Measurements from ENCODE around the gene LPIN3.

LPIN3 gene

GRCh38 chr20:41373251-41373783 lies 32.7 kb downstream of the LPIN3 start:
- H3K36me3 Mint-ChIP-seq (ENCODE audit: insufficient read depth): no peaks in the 10 kb centered on the region
- H3K4me3 Mint-ChIP-seq: no peak overlapping the region
- H3K4me1 Mint-ChIP-seq (ENCODE audit: low read depth in 2 of 2): no peaks in the 10 kb centered on the region
- peaks cover 65 to 91% of the 10 kb centered on the region in 2 donors for H3K27me3 Mint-ChIP-seq
- no peaks in the 10 kb centered on the region for H3K9me3 Mint-ChIP-seq
- no peak overlapping the region for H3K27ac Mint-ChIP-seq
- DNase-seq (no peak), ATAC-seq (replicated peaks) (no peak)

DNA sequence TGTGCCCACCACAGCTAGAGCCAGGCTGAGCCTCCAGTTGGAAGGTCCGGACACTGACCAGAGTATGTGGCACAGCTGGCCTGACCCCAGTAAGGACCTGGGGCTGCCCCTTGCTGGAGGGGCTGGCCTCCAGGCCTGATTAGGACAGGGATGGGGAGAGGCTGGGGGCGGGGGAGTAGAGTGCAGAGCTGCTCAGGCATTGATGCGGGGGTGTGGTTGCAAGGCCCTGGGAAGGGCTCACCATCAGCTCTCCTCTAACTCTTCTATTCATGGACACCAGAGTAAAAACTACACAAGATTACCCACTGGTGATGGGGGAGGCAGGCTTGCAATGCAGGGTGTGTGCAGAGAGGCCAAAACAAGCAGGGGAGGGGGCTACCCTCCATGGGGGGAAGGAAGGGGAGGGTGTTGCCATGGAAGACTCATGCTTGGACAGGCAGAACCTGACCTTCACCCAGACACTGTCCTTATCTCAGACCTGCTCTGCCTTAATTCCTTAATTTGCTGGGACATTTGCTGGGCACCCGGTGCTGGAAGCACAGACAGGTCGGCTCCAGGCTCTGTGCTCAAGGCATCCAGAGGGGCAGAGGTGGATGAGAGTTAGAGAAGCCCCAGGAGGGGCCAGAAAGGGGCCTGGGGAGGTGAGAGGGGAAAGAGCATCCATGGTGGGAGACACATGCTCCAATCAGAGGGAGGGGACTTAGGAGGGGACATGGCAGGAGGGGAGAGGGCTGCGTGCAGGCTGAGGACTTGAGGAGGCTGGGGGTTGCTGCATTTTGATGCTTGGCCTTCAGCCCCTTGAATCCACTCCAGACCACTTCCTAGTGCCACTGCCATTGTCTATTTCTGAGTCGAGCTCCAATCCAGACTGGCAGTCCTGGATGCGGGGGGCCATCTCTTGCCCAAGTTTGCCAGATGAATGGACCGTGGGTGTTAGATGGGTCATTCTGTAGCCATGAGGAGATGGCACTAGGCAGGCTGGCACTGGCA lies 33.6 kb downstream of the LPIN3 start:
- Mint-ChIP-seq H3K36me3 (ENCODE audit: insufficient read depth) (no peaks in the 10 kb centered on the region), H3K27ac (no peak overlapping the region), H3K9me3 (no peaks in the 10 kb centered on the region), H3K4me3 (no peak overlapping the region), H3K27me3 (peaks cover 64 to 86% of the 10 kb centered on the region in 2 donors), H3K4me1 (ENCODE audit: low read depth in 2 of 2) (no peaks in the 10 kb centered on the region)
- no peak for DNase-seq
- ATAC-seq (replicated peaks): no peak

- no peaks in the 10 kb centered on the region for H3K9me3 Mint-ChIP-seq
- peaks cover 70 to 85% of the 10 kb centered on the region in 2 donors for H3K27me3 Mint-ChIP-seq
- no peak overlapping the region for H3K4me3 Mint-ChIP-seq
- no peak overlapping the region for H3K27ac Mint-ChIP-seq
- no peaks in the 10 kb centered on the region for H3K36me3 Mint-ChIP-seq (ENCODE audit: insufficient read depth)
- ATAC-seq (replicated peaks) (no peak), DNase-seq (no peak)
- H3K4me1 Mint-ChIP-seq (ENCODE audit: low read depth in 2 of 2): peaks cover 0 to 2% of the 10 kb centered on the region in 2 donors
Measured at GRCh38 chr20:41375846-41376245, 35.2 kb downstream of the LPIN3 start.

DNA sequence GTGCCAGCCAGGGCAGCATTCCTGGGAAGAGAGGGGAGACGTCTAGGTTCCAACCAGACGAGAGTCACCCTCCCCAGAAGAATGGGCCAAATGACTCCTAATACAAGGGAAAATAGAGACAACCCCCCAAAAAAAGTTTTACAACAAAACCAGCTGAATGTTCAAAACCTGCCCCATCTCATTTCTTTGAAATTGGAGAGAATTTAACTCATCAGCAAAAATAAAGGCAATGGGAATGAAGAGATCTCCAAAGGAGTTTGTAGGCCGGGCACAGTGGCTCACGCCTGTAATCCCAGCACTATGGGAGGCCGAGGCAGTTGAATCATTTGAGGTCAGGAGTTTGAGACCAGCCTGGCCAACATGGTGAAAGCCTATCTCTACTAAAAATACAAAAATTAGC lies 35.7 kb downstream of the LPIN3 start:
- DNase-seq: no peak
- no peaks in the 10 kb centered on the region for H3K9me3 Mint-ChIP-seq
- no peaks in the 10 kb centered on the region for H3K36me3 Mint-ChIP-seq (ENCODE audit: insufficient read depth)
- ATAC-seq (replicated peaks): no peak
- peaks cover 70 to 85% of the 10 kb centered on the region in 2 donors for H3K27me3 Mint-ChIP-seq
- H3K4me1 Mint-ChIP-seq (ENCODE audit: low read depth in 2 of 2): peaks cover 0 to 3% of the 10 kb centered on the region in 2 donors
- no peak overlapping the region for H3K27ac Mint-ChIP-seq
- H3K4me3 Mint-ChIP-seq: no peak overlapping the region

GRCh38 chr20:41377275-41377674 lies 36.7 kb downstream of the LPIN3 start:
- Mint-ChIP-seq H3K27me3 (peaks cover 69 to 82% of the 10 kb centered on the region in 2 donors), H3K4me3 (no peak overlapping the region)
- no peak for ATAC-seq (replicated peaks)

DNA sequence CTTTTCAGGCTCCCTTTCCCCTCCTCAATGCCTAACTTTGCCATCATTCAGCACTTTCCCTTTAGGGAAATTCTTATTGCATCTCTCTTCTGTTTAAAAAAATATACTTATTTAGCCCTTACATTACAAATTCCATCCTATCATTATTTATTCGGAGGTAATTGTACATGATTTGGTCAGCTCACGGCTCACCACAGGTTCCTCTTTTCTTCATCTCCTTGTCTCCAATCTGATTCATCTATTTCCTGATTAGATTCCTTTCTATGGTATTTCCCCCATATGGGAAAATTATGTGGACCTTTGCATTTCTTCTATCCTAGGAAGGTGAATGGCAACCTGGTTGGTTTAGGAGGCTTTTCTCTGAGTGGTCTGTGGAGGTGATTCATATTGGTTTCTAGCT lies 38.9 kb downstream of the LPIN3 start:
- H3K4me3 Mint-ChIP-seq: no peak overlapping the region
- no peaks in the 10 kb centered on the region for H3K9me3 Mint-ChIP-seq
- H3K36me3 Mint-ChIP-seq (ENCODE audit: insufficient read depth): peaks cover 3% of the 10 kb centered on the region
- H3K27ac Mint-ChIP-seq: no peak overlapping the region
- H3K27me3 Mint-ChIP-seq: peaks cover 59 to 79% of the 10 kb centered on the region in 2 donors
- H3K4me1 Mint-ChIP-seq (ENCODE audit: low read depth in 2 of 2): peaks cover 0 to 3% of the 10 kb centered on the region in 2 donors
- DNase-seq: no peak
- ATAC-seq (replicated peaks): no peak

More at GRCh38 chr20:41377275-41377674, 36.7 kb downstream of the LPIN3 start:
- H3K9me3 Mint-ChIP-seq: no peaks in the 10 kb centered on the region
- H3K27ac Mint-ChIP-seq: no peak overlapping the region
- no peak for DNase-seq
- peaks cover 0 to 3% of the 10 kb centered on the region in 2 donors for H3K4me1 Mint-ChIP-seq (ENCODE audit: low read depth in 2 of 2)
- peaks cover 3% of the 10 kb centered on the region for H3K36me3 Mint-ChIP-seq (ENCODE audit: insufficient read depth)

GRCh38 chr20:41380551-41381193 lies 40.1 kb downstream of the LPIN3 start:
- DNase-seq (no peak), ATAC-seq (replicated peaks) (no peak)
- Mint-ChIP-seq H3K36me3 (ENCODE audit: insufficient read depth) (peaks cover 3% of the 10 kb centered on the region), H3K27ac (no peak overlapping the region), H3K4me3 (no peak overlapping the region), H3K27me3 (peaks cover 56 to 75% of the 10 kb centered on the region in 2 donors), H3K4me1 (ENCODE audit: low read depth in 2 of 2) (peaks cover 0 to 3% of the 10 kb centered on the region in 2 donors), H3K9me3 (no peaks in the 10 kb centered on the region)

GRCh38 chr20:41382791-41383305 lies 42.2 kb downstream of the LPIN3 start:
- no peak for DNase-seq
- ATAC-seq (replicated peaks): no peak

DNA sequence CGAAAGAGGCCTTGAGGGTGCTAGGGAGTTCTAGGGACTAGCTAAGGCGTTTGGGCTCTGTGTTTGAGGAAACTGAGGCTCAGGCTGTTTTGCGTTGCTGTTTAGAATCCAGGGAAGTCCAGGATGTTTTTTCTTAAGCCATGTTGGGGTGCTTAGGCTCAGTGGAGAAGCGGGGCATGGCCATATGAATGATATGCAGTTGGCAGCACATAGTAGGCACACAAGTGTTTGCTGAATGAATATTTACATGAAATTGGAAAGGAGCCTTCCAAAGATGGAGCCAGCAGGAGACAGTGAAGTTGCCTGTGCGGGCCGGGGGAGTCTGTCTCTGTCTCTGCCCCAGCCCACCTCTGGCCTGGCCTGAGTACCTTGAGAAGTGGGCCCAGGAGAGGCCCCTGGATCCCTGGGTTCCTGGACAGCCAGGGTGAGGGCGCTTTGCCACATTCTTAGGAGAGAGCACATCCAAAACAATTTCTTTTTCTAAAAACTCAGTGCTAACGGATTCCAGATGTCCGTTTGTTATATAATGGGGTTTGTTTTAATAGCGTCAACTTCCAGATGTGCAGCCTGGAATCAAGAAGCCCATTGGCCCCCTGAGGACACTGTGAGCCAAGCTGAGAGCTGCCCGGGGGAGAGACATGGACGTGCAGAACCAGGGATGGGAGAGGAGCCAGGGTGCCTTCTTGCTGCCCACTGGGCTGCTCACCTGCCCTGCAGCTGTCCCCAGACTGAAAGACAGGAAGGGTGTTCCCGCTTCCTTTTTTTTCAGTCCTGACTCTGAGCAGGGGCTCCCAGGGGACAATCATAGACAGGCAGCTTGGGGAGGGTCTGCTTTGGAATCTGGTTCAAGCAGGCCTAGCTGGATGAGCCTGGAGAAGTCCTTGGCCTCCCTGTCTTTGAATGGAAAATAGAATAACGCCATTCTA lies 46.1 kb downstream of the LPIN3 start:
- DNase-seq (no peak), ATAC-seq (replicated peaks) (no peak)
- Mint-ChIP-seq H3K4me3 (no peak overlapping the region), H3K9me3 (no peaks in the 10 kb centered on the region), H3K27ac (no peak overlapping the region), H3K36me3 (ENCODE audit: insufficient read depth) (peaks cover 3% of the 10 kb centered on the region), H3K4me1 (ENCODE audit: low read depth in 2 of 2) (no peaks in the 10 kb centered on the region), H3K27me3 (peaks cover 21 to 49% of the 10 kb centered on the region in 2 donors)

More at GRCh38 chr20:41382791-41383305, 42.2 kb downstream of the LPIN3 start:
- Mint-ChIP-seq H3K36me3 (ENCODE audit: insufficient read depth) (peaks cover 3% of the 10 kb centered on the region), H3K9me3 (no peaks in the 10 kb centered on the region), H3K4me3 (no peak overlapping the region), H3K27ac (no peak overlapping the region), H3K4me1 (ENCODE audit: low read depth in 2 of 2) (peaks cover 0 to 3% of the 10 kb centered on the region in 2 donors), H3K27me3 (peaks cover 47 to 72% of the 10 kb centered on the region in 2 donors)

DNA sequence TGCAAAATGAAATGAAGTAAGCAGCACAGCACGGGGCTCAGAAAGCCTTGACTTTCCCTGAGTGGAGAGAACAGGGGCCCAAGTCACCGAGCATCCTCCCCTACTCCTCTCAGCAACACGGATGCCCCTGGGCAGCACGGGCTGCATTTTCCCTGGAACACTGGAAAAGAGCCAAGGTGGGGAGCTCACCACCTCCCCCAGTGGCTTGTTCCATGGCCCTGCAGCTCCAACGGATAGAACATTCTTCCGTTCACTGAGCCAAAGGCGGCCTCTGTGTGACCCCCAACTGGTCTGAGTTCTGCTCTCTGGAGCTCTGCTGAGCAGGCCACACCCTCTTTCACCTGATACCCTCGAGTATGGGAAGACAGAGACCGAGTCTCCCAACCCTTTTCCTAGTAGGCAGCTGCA lies 46.8 kb downstream of the LPIN3 start:
- Mint-ChIP-seq H3K27me3 (peaks cover 21 to 49% of the 10 kb centered on the region in 2 donors), H3K27ac (no peak overlapping the region), H3K4me3 (no peak overlapping the region), H3K36me3 (ENCODE audit: insufficient read depth) (no peaks in the 10 kb centered on the region), H3K4me1 (ENCODE audit: low read depth in 2 of 2) (no peaks in the 10 kb centered on the region), H3K9me3 (no peaks in the 10 kb centered on the region)
- DNase-seq (no peak), ATAC-seq (replicated peaks) (no peak)

DNA sequence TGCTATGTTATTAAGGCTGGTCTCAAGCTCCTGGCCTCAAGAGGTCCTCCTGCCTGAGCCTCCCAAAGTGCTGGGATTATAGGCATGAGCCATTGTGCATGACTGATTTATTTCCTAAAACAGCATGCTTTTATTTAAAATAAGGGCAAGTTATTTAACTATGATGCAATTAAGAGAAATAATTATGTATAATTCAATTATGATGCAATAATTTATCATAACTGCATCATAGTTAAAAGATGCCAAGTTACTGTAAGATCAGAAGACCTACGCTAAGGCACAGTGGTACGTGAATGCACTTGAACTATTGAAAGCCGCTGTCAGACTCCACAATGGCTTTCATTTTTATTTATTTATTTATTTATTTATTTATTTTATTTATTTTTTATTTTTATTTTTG lies 50.3 kb downstream of the LPIN3 start:
- Mint-ChIP-seq H3K9me3 (no peaks in the 10 kb centered on the region), H3K4me3 (no peak overlapping the region), H3K27ac (no peak overlapping the region), H3K4me1 (ENCODE audit: low read depth in 2 of 2) (no peaks in the 10 kb centered on the region), H3K27me3 (peaks cover 9 to 21% of the 10 kb centered on the region in 2 donors), H3K36me3 (ENCODE audit: insufficient read depth) (peaks cover 3% of the 10 kb centered on the region)
- no peak for ATAC-seq (replicated peaks)
- no peak for DNase-seq

DNA sequence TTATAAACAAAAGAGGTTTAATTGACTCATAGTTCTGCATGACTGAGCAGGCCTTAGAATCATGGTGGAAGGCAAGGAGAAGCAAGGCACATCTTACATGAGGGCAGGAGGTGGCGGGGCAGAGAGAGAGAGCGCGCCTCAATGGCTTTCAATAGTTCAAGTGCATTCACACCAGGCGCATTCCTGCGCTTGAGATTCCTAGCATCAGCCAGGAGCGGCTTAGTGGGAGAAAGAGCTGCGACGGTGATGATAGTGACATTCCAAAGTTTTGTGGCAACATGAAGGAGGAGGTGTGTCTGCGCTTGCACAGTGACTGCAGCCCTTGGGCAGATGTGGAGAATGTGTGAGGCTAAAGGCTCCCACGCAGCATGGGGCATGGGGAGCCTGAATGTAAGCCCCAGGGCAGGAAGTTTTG lies 51.0 kb downstream of the LPIN3 start:
- Mint-ChIP-seq H3K4me3 (no peak overlapping the region), H3K27ac (no peak overlapping the region), H3K36me3 (ENCODE audit: insufficient read depth) (peaks cover 3% of the 10 kb centered on the region), H3K4me1 (ENCODE audit: low read depth in 2 of 2) (peaks cover 0 to 3% of the 10 kb centered on the region in 2 donors), H3K9me3 (no peaks in the 10 kb centered on the region), H3K27me3 (peaks cover 2 to 14% of the 10 kb centered on the region in 2 donors)
- ATAC-seq (replicated peaks) (no peak), DNase-seq (no peak)

All from effector memory CD8-positive, alpha-beta T cell (primary cell).